ENCODE measurements around the gene RHBDD3.

DNA sequence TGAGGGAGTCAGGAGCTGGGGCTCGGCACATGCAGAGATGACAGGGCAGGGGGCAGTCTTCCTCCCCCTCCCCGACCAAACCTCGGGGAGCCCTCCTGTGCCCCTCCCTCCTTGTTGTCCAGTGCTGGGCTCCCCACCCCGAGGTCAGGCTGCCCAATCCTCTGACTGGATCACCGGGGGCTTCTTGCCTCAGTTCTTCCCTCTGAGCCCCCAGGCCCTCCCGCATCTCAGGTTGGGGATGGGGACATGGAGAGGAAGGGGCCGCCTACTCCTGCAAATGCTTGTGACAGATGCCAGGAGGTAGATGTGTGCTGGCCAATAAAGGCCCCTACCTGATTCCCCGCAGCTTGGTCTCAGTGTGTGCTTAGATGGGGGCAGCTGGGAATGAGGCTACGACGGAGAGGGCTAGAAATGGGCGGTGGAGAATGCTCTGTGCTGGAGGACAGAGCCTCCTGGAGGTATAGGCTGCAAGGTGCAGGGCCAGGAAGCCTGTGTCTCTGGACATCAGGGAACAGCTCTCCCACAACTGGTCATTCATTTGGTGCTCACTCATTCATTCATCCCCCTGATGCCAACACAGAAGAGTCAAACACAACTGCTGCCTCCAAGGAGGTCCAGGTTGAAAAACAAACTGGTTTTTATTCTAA is 8.4 kb downstream of the RHBDD3 start:
- TF ChIP-seq POLR2A (IDR thresholded peaks at IDR 0.05), result no peak
- TF ChIP-seq, protein P1, sequence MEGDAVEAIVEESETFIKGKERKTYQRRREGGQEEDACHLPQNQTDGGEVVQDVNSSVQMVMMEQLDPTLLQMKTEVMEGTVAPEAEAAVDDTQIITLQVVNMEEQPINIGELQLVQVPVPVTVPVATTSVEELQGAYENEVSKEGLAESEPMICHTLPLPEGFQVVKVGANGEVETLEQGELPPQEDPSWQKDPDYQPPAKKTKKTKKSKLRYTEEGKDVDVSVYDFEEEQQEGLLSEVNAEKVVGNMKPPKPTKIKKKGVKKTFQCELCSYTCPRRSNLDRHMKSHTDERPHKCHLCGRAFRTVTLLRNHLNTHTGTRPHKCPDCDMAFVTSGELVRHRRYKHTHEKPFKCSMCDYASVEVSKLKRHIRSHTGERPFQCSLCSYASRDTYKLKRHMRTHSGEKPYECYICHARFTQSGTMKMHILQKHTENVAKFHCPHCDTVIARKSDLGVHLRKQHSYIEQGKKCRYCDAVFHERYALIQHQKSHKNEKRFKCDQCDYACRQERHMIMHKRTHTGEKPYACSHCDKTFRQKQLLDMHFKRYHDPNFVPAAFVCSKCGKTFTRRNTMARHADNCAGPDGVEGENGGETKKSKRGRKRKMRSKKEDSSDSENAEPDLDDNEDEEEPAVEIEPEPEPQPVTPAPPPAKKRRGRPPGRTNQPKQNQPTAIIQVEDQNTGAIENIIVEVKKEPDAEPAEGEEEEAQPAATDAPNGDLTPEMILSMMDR (IDR thresholded peaks at IDR 0.05), result no peak
